NCI-H1417 (cell line): ENCODE results near the gene CCR9.

Source experiments
- DNase-seq, 3 experiments: peaks; one replicate each; lab custom pipeline; 2025; lab: John Stamatoyannopoulos, UW

CCR9 gene

GRCh38 chr3:45872569-45872968 is 13.8 kb upstream of the CCR9 start:
- no peak for DNase-seq

- DNase-seq = no peak
These were observed 13.3 kb upstream of the CCR9 start for GRCh38 chr3:45873036-45873435.

GRCh38 chr3:45873638-45874037 is 12.7 kb upstream of the CCR9 start:
- DNase-seq = no peak

- DNase-seq = no peak
These were observed 11.5 kb upstream of the CCR9 start for GRCh38 chr3:45874677-45875346.

- no peak for DNase-seq
These were observed 8.2 kb upstream of the CCR9 start for GRCh38 chr3:45878124-45878523.

GRCh38 chr3:45880725-45881077 is 5.6 kb upstream of the CCR9 start:
- no peak for DNase-seq

- no peak for DNase-seq
These were observed 5.0 kb upstream of the CCR9 start for GRCh38 chr3:45881078-45882022.

GRCh38 chr3:45884368-45885201 is 1.8 kb upstream of the CCR9 start:
- DNase-seq = no peak

- no peak for DNase-seq
These were observed 942 bp downstream of the CCR9 start for GRCh38 chr3:45887285-45887684.

GRCh38 chr3:45887759-45888511 is 1.6 kb downstream of the CCR9 start:
- no peak for DNase-seq

GRCh38 chr3:45889337-45889736 is 3.0 kb downstream of the CCR9 start:
- DNase-seq = no peak

GRCh38 chr3:45890405-45890804 is 4.1 kb downstream of the CCR9 start:
- peak; percentile 13 to 54 (median 46) for DNase-seq

- no peak for DNase-seq
These were observed 5.8 kb downstream of the CCR9 start for GRCh38 chr3:45892161-45892560.

GRCh38 chr3:45894015-45894414 is 7.7 kb downstream of the CCR9 start:
- DNase-seq = no peak

- DNase-seq = peak in 1 of 3 experiments; percentile 9
These were observed 9.5 kb downstream of the CCR9 start for GRCh38 chr3:45895686-45896468.

GRCh38 chr3:45896956-45897355 is 10.6 kb downstream of the CCR9 start:
- no peak for DNase-seq

- no peak for DNase-seq
These were observed 18.6 kb downstream of the CCR9 start for GRCh38 chr3:45904931-45905330.

GRCh38 chr3:45905755-45906154 is 19.4 kb downstream of the CCR9 start:
- no peak for DNase-seq

- peak in 1 of 3 experiments; percentile 1 for DNase-seq
These were observed 20.5 kb downstream of the CCR9 start for GRCh38 chr3:45906681-45907407.
